ENCODE measurements around the gene TXNL4A.
"Not testable (repeated sequence)": the region's sequence is repeated elsewhere in the genome, so short reads cannot be mapped to it uniquely, and the experiment has no call there.

TXNL4A gene

GRCh38 chr18:79988451-79989194 is at the start of gene TXNL4A:
Gene TXNL4A (minus strand): TSS chr18:79988563. CDS start chr18:79988392, 171 bp downstream.
- DNase-seq: peak; percentile 86

GRCh38 chr18:80037300-80037699 is 48.9 kb upstream of the TXNL4A start:
- DNase-seq: no peak

GRCh38 chr18:80035997-80036396 is 47.6 kb upstream of the TXNL4A start:
- no peak for DNase-seq

DNA sequence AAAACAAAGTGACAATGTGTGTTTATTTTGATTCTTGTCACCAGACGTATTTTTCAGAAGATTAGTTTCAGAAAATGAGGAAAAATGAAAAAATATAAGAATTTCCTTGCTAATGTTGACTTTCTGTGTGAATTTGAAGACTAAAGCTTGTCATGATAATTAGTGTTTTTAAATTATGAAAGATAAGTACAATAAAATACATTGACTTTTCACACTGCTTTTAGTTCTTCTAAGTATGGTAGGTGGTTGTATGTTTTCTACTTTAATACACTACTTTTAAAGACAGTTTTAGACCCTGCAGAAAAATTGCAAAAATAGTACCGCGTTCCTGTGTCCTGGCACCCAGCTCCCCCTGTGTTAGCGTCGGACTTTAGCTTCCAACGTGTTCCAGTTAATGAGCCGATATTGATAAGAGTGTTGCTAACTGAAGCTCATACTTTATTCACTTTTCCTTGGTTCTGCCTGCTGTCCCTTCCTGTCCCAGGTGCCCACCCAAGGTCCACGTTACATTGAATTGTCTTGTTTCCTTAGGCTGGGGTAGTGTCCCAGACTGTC is 46.6 kb upstream of the TXNL4A start:
- DNase-seq: no peak

- DNase-seq: peak; percentile 99
These were observed 45.9 kb upstream of the TXNL4A start, which contains the start of gene RBFA for GRCh38 chr18:80034068-80034851. Gene RBFA (plus strand): TSS chr18:80034434. CDS start chr18:80034496, 62 bp downstream.

GRCh38 chr18:80033181-80034067 is 45.1 kb upstream of the TXNL4A start:
- DNase-seq: no peak

GRCh38 chr18:80029690-80030089 is 41.3 kb upstream of the TXNL4A start:
- no peak for DNase-seq

DNA sequence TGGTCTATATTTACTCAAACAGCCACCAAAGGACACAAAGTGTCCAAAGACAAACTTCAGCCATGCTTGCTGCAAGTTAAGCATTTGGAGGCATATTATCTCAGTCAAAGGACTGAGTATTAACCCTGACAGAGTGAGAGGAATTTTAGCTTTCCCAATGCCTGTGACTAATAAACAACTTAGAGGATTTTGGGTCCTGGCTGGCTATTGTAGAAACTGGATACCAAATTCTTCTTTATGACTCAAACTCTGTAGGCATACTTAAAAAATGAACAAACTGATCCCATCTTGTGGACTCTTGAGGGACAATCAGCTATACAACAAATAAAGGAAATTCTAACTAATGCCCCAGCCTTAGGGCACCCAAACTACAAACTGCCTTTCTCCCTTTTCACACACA is 39.4 kb upstream of the TXNL4A start:
- not testable (repeated sequence) for DNase-seq

GRCh38 chr18:80026363-80026762 is 38.0 kb upstream of the TXNL4A start:
- no peak for DNase-seq

DNA sequence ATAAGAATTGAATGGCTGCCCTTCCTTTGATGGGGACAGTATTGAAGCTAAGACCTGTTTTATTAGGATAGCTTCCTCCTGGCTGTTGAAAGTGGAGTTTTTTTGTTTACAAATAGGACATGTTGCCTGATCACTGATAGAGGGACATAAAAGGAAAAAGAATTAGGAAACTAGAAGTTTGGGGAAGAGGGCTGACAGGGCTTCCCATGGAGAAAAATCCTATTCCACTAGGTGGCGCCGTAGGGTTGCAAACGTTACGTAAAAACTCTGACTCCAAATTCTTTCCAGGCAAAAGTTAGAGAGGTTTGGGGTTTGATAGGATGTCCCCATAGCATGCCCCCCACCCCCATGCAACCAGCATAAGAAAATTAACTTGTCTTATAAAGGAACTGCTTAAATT is 34.8 kb upstream of the TXNL4A start:
- DNase-seq: no peak

GRCh38 chr18:80022613-80023012 is 34.2 kb upstream of the TXNL4A start:
- no peak for DNase-seq

DNA sequence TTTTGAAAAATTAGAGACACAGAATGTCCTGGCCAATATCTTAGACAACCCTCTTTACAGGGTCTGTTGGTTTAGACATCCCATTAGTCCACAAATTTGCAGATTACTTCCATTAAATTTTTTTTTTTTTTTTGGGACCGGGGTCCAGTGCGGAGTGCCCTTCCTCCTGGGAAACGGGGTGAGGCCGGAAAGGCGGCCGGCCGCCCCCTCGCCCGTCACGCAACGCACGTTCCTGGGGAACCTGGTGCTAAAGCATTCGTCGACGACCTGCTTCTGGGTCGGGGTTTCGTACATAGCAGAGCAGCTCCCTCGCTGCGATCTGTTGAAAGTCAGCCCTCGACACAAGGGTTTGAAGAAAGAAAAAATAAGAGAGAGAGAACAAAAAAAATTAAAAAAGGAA is 24.4 kb upstream of the TXNL4A start:
- no peak for DNase-seq

GRCh38 chr18:80011496-80012137 is 23.3 kb upstream of the TXNL4A start:
- not testable (repeated sequence) for DNase-seq

GRCh38 chr18:80010551-80010906 is 22.2 kb upstream of the TXNL4A start:
- DNase-seq: no peak

DNA sequence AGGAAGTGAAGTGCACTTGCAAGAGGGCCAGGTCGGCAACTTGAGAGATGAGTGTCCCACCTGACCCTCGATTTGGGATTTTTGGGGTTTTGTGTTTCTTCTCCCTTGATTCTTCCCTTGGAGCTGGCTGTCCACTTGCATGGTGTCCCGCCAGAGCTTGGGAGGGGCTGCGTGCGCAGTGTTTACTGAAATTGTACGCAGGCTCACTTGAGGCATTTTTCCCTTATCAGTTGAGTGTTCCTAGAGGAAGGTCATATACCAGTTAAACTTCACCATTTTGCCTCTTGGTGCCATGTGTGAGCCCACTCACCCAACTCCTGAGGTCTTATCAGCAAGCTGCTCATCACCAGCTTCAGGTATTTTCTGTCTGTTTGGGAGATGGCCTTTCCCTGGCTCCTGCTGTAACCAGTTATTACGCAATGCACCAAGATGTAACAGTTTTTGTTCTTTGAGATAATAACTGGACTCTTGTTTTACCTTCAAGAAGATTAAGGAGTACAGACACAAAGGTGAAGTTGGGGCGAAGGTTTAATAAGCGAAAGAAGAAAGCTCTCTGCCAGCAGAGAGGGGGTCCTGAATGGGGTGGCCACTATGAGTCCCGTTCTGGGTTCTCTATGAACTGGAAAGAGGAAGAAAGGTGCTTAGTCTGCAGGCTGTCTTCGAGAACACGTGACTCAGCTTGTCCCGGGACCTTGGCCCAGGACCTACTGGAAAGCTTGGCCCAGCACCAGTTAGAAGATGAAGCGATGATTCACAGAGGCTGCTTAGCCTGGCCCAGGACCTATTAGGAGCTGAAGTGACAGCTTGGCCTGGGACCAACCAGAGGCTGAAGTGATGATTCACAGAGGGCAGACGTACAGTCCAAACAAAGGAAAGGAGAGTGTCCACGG is 21.5 kb upstream of the TXNL4A start:
- DNase-seq: no peak

- no peak for DNase-seq
These were observed 18.4 kb upstream of the TXNL4A start for GRCh38 chr18:80006724-80007123.

DNA sequence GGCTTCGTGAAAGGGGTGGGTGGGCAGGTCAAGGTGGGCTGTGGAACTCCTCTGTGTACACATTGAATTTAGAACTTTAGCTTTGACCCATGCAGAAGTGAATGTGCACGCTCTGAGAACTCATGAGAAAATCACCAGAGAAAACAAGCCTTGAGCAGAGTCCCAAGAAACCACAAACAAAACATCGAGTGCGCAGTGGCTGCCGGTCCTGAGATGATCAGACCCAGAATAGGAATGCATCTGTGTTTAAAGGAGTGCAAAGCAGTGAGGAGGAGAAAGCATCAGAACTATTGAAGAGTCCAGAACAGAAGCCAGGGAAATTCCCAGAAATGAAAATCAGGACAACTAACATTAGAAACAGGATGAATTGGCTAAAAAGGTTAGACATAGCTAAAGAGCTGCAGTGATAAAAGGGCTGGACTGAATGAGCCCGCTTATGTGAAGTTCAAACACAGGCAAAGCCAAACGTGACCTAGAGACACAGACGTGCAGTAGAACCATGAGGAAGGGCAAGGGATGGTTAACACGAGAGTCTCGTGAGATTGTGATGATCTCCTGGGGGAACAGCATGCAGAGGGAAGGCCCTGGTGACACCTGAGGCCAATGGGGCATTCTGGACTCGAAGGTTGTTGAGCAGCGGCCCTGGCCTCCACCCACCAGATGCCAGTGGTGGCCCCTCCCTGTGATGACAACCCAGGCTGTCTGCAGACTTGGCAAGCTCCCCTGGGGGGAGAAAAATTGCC is 16.4 kb upstream of the TXNL4A start:
- DNase-seq: no peak

DNA sequence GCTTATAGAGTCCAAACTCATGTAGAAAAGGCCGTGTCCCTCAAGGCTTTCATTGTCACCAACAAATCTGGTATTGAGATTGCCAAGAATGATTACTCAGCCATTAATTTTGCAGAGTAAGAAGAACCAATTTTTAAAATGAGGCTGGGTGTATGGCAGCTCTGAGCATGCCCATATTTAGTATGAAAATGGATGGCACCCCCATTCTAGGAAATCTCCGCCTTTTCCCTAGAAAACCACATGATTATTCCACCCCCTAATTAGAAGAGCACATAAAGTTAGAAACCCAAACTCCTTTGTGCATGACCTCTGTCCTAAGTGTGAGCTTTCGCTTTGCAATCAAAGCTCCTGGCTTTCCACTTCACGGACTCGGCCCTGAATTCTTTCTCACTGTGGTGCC is 14.1 kb upstream of the TXNL4A start:
- DNase-seq: no peak

GRCh38 chr18:80000877-80001276 is 12.5 kb upstream of the TXNL4A start:
- no peak for DNase-seq

- not testable (repeated sequence) for DNase-seq
These were observed 11.3 kb upstream of the TXNL4A start for GRCh38 chr18:79999701-80000100.

- DNase-seq: no peak
These were observed 3.1 kb upstream of the TXNL4A start for GRCh38 chr18:79991494-79991893.

Measured in activated CD4-positive, CD25-positive, alpha-beta regulatory T cell treated with anti-CD3 and anti-CD28 coated beads, Interleukin-2, amount 50 U/mL, for 72 hours (primary cell).